Progenitor cell of endocrine pancreas (in vitro differentiated cells): ENCODE results near the gene SUGCT. TPM values are rescaled to one million over a fixed set of nuclear protein-coding genes. Genes with fewer than 3 reads are reported as not detected.

ENCODE experiments used
- DNase-seq: peaks from one replicate; pipeline ENCODE4 v3.0.0; 2021; ENCODE audit warnings: low spot score; ENCODE audit not compliant: unreplicated experiment
- H3K27ac Mint-ChIP-seq: 2 replicates; pipeline ENCODE4 v1.8.0; 2021; ENCODE audit warnings: mild to moderate bottlenecking, moderate library complexity, mixed read lengths
- H3K27me3 Mint-ChIP-seq: 2 replicates; pipeline ENCODE4 v1.8.0; 2021; ENCODE audit warnings: mixed read lengths
- H3K36me3 Mint-ChIP-seq: 2 replicates; pipeline ENCODE4 v1.8.0; 2022; ENCODE audit warnings: mixed read lengths; ENCODE audit not compliant: insufficient read depth
- H3K4me1 Mint-ChIP-seq: 2 replicates; pipeline ENCODE4 v1.8.0; 2021; ENCODE audit warnings: low read depth, mixed read lengths
- H3K4me3 Mint-ChIP-seq: 2 replicates; pipeline ENCODE4 v1.8.0; 2021; ENCODE audit warnings: low read depth, mild to moderate bottlenecking, moderate library complexity, mixed read lengths
- H3K9me3 Mint-ChIP-seq: 2 replicates; pipeline ENCODE4 v1.8.0; 2021; ENCODE audit warnings: low read depth, mixed read lengths
- CTCF ChIP-seq: fragments of 200-600 bp; sonication (generic); IDR thresholded peaks from one replicate; pipeline ENCODE4 v1.5.0; 2021; ENCODE audit warnings: antibody characterized with exemption, mild to moderate bottlenecking; ENCODE audit not compliant: unreplicated experiment
- total RNA-seq: library from RNA; stranded (reverse); gene quantifications from 2 replicates; pipeline ENCODE4 v1.2.1, GENCODE V29; 2021

SUGCT gene
- total RNA-seq, 1 donor from 2014 or later = 6.2 TPM

- no peaks in the 10 kb centered on the region for H3K9me3 Mint-ChIP-seq
- no peaks in the 10 kb centered on the region for H3K36me3 Mint-ChIP-seq
- no peak for TF ChIP-seq CTCF
- no peaks in the 10 kb centered on the region for H3K27me3 Mint-ChIP-seq
- DNase-seq = no peak
- H3K4me3 Mint-ChIP-seq = no peak overlapping the region
- H3K4me1 Mint-ChIP-seq = no peaks in the 10 kb centered on the region
- no peak overlapping the region for H3K27ac Mint-ChIP-seq
These were observed 403.5 kb downstream of the SUGCT start for GRCh38 chr7:40538281-40538680.

- no peak overlapping the region for H3K27ac Mint-ChIP-seq
- no peaks in the 10 kb centered on the region for H3K4me1 Mint-ChIP-seq
- TF ChIP-seq CTCF = no peak
- H3K4me3 Mint-ChIP-seq = no peak overlapping the region
- no peak for DNase-seq
- H3K9me3 Mint-ChIP-seq = no peaks in the 10 kb centered on the region
- H3K27me3 Mint-ChIP-seq = no peaks in the 10 kb centered on the region
- no peaks in the 10 kb centered on the region for H3K36me3 Mint-ChIP-seq
These were observed 406.5 kb downstream of the SUGCT start for GRCh38 chr7:40541336-40541735.

- TF ChIP-seq CTCF = no peak
- H3K4me1 Mint-ChIP-seq = no peaks in the 10 kb centered on the region
- no peak overlapping the region for H3K27ac Mint-ChIP-seq
- no peak overlapping the region for H3K4me3 Mint-ChIP-seq
- DNase-seq = no peak
- no peaks in the 10 kb centered on the region for H3K27me3 Mint-ChIP-seq
- no peaks in the 10 kb centered on the region for H3K36me3 Mint-ChIP-seq
- H3K9me3 Mint-ChIP-seq = no peaks in the 10 kb centered on the region
These were observed 408.4 kb downstream of the SUGCT start for GRCh38 chr7:40542982-40543741.

- DNase-seq = no peak
- Mint-ChIP-seq H3K4me1 (no peaks in the 10 kb centered on the region), H3K9me3 (no peaks in the 10 kb centered on the region), H3K36me3 (no peaks in the 10 kb centered on the region), H3K27ac (no peak overlapping the region), H3K4me3 (no peak overlapping the region), H3K27me3 (no peaks in the 10 kb centered on the region)
- no peak for TF ChIP-seq CTCF
These were observed 409.5 kb downstream of the SUGCT start for GRCh38 chr7:40544221-40544723.

GRCh38 chr7:40544871-40545303, 410.1 kb downstream of the SUGCT start:
- no peak overlapping the region for H3K4me3 Mint-ChIP-seq

More at GRCh38 chr7:40544871-40545303, 410.1 kb downstream of the SUGCT start:
- TF ChIP-seq CTCF = no peak
- Mint-ChIP-seq H3K27me3 (no peaks in the 10 kb centered on the region), H3K4me1 (no peaks in the 10 kb centered on the region), H3K9me3 (no peaks in the 10 kb centered on the region), H3K36me3 (no peaks in the 10 kb centered on the region), H3K27ac (no peak overlapping the region)
- DNase-seq = no peak
